HEK293T (cell line): Measurements from ENCODE around the gene CLIC4.

ENCODE experiments used
- CTCF ChIA-PET: fragments of 350-600 bp; formaldehyde crosslinking; extraction: SDS; loops from one replicate; lab custom pipeline; 2021; ENCODE audit warnings: antibody characterized with exemption, inconsistent platforms; lab: Yijun Ruan, JAX
- POLR2A ChIA-PET: fragments of 350-600 bp; formaldehyde crosslinking; extraction: SDS; loops from one replicate; lab custom pipeline; 2020; ENCODE audit warnings: antibody characterized with exemption, inconsistent platforms; lab: Yijun Ruan, JAX
- DNase-seq: peaks from one replicate; pipeline ENCODE4 v3.0.0; 2012; ENCODE audit warnings: mixed read lengths; ENCODE audit errors: extremely low spot score
- ARNT ChIP-seq: fragments of 450-650 bp; IDR thresholded peaks from 2 replicates; pipeline ENCODE4 v1.6.1; 2017; ENCODE audit warnings: mild to moderate bottlenecking
- BHLHE40 ChIP-seq: fragments of 450-650 bp; IDR thresholded peaks from 2 replicates; pipeline ENCODE4 v1.6.1; 2016; ENCODE audit warnings: mild to moderate bottlenecking, moderate library complexity, borderline replicate concordance
- CTBP1 ChIP-seq: fragments of 450-650 bp; IDR thresholded peaks from 2 replicates; pipeline ENCODE4 v1.6.1; 2016; ENCODE audit warnings: borderline replicate concordance
- ELF4 ChIP-seq: fragments of 450-650 bp; IDR thresholded peaks from 2 replicates; pipeline ENCODE4 v1.6.1; 2017; ENCODE audit warnings: antibody characterized with exemption
- FOXA1 ChIP-seq: fragments of 450-650 bp; IDR thresholded peaks from 2 replicates; pipeline ENCODE4 v1.6.1; 2016; ENCODE audit warnings: mild to moderate bottlenecking
- FOXK2 ChIP-seq: fragments of 450-650 bp; IDR thresholded peaks from 2 replicates; pipeline ENCODE4 v1.6.1; 2016; ENCODE audit warnings: mild to moderate bottlenecking
- FOXM1 ChIP-seq: fragments of 450-650 bp; IDR thresholded peaks from 2 replicates; pipeline ENCODE4 v1.6.1; 2017; ENCODE audit warnings: mild to moderate bottlenecking, borderline replicate concordance
- HDGF ChIP-seq: fragments of 450-650 bp; IDR thresholded peaks from 2 replicates; pipeline ENCODE4 v1.6.1; 2017; ENCODE audit warnings: antibody characterized with exemption, borderline replicate concordance
- L3MBTL2 ChIP-seq: fragments of 450-650 bp; conservative IDR thresholded peaks from 2 replicates; pipeline ENCODE4 v1.6.1; 2016; ENCODE audit warnings: mild to moderate bottlenecking
- LEF1 ChIP-seq: fragments of 450-650 bp; IDR thresholded peaks from 2 replicates; pipeline ENCODE4 v1.6.1; 2017; ENCODE audit warnings: mild to moderate bottlenecking, borderline replicate concordance
- NFRKB ChIP-seq: fragments of 450-650 bp; IDR thresholded peaks from 2 replicates; pipeline ENCODE4 v1.6.1; 2016; ENCODE audit warnings: mild to moderate bottlenecking, moderate library complexity
- PKNOX1 ChIP-seq: fragments of 450-650 bp; IDR thresholded peaks from 2 replicates; pipeline ENCODE4 v1.6.1; 2016
- SP1 ChIP-seq: fragments of 450-650 bp; IDR thresholded peaks from 2 replicates; pipeline ENCODE4 v1.6.1; 2017
- SUZ12 ChIP-seq: fragments of 450-650 bp; IDR thresholded peaks from 2 replicates; pipeline ENCODE4 v1.6.1; 2016; ENCODE audit warnings: mild to moderate bottlenecking
- TARDBP ChIP-seq: fragments of 450-650 bp; IDR thresholded peaks from 2 replicates; pipeline ENCODE4 v1.6.1; 2016
- ZNF384 ChIP-seq: fragments of 450-650 bp; IDR thresholded peaks from 2 replicates; pipeline ENCODE4 v1.6.1; 2016

The CLIC4 gene

GRCh38 chr1:24860841-24861240 is 115.6 kb downstream of the CLIC4 start:
- DNase-seq, result no peak
- TF ChIP-seq FOXM1, result no peak
- TF ChIP-seq SP1, result no peak
- TF ChIP-seq HDGF, result no peak
- TF ChIP-seq ARNT, result no peak
- no peak for TF ChIP-seq NFRKB
- TF ChIP-seq ZNF384, result no peak
- no peak for TF ChIP-seq L3MBTL2
- no peak for TF ChIP-seq PKNOX1
- no peak for TF ChIP-seq FOXK2
- TF ChIP-seq TARDBP, result no peak
- no peak for TF ChIP-seq FOXA1
- no peak for TF ChIP-seq SUZ12
- no peak for TF ChIP-seq BHLHE40
- POLR2A ChIA-PET, result no interaction called here
- CTCF ChIA-PET, result no interaction called here

GRCh38 chr1:24861821-24862727 is 116.8 kb downstream of the CLIC4 start:
- ChIA-PET CTCF (interaction anchor here (0.6 to 1.9 kb wide), 7 partner anchors 8 to 73 kb away, joined by 3 to 5 read pairs (median 3); no protein-coding TSS in a partner anchor), POLR2A (no interaction called here)
- TF ChIP-seq HDGF (no peak), TARDBP (no peak), PKNOX1 (no peak)
- peak; percentile 35 for DNase-seq

DNA sequence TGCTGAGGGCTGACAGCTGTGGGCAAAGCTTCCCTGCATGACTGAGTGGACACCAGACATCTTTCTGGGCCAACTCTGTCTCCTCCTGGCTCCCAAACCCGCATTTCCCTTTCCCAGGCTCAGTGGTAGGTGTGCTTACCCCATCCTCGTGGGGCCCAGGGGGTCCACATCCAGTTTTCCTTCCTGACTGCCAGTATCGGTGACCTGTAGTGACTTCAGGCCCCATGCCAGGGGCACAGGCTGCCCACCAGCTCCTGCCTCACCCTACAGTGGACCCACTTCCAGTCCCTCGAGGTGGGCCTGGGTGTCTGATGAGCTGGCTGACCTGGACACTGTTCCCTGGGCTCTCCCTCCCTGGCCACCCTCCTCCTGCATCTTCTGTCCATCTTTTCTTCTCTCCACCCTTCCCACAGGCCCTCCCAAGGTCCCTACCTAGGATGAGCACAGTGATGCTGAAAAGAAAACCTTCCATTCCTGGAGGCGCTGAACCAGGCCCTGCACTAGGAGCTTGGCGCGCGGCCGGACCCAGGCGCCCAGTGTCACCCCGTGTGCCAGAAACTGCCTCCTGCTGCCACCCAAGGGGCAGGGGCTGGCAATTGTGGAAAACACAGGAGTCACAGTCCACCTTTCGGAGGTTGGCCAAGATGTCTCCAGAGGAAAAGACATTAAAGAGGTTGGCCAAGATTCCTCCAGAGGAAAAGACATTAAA is 117.7 kb downstream of the CLIC4 start:
- ChIA-PET POLR2A (no interaction called here), CTCF (interaction anchor here (0.9 to 1.9 kb wide), 5 partner anchors 13 to 72 kb away, joined by 3 to 5 read pairs (median 3); no protein-coding TSS in a partner anchor)
- DNase-seq, result no peak
- TF ChIP-seq LEF1, result no peak
- TF ChIP-seq BHLHE40, result no peak
- no peak for TF ChIP-seq L3MBTL2
- TF ChIP-seq HDGF, result no peak
- no peak for TF ChIP-seq SP1
- TF ChIP-seq FOXK2, result no peak

GRCh38 chr1:24864370-24864777 is 119.1 kb downstream of the CLIC4 start:
- DNase-seq, result no peak
- ChIA-PET CTCF (interaction anchor here (0.7 to 1.6 kb wide), 3 partner anchors 9 to 175 kb away, joined by 4 to 6 read pairs (median 5); no protein-coding TSS in a partner anchor), POLR2A (interaction anchor here (0.7 kb wide), 1 partner anchor 61 kb away, joined by 5 read pairs; no protein-coding TSS in a partner anchor)
- TF ChIP-seq ZNF384, result no peak

GRCh38 chr1:24865168-24865567 is 119.9 kb downstream of the CLIC4 start:
- ChIA-PET CTCF (interaction anchor here (1.3 to 1.6 kb wide), 2 partner anchors 17 to 176 kb away, joined by 5 to 6 read pairs; no protein-coding TSS in a partner anchor), POLR2A (no interaction called here)
- TF ChIP-seq ELF4, result no peak
- TF ChIP-seq ARNT, result no peak
- no peak for TF ChIP-seq L3MBTL2
- no peak for TF ChIP-seq FOXA1
- TF ChIP-seq PKNOX1, result no peak
- TF ChIP-seq NFRKB, result no peak
- no peak for TF ChIP-seq CTBP1
- no peak for TF ChIP-seq SP1
- no peak for TF ChIP-seq FOXM1
- TF ChIP-seq HDGF, result no peak
- TF ChIP-seq FOXK2, result no peak
- TF ChIP-seq SUZ12, result no peak
- TF ChIP-seq BHLHE40, result no peak
- no peak for TF ChIP-seq ZNF384
- TF ChIP-seq LEF1, result no peak
- TF ChIP-seq TARDBP, result no peak
- no peak for DNase-seq

- POLR2A ChIA-PET, result no interaction called here
These were observed 120.3 kb downstream of the CLIC4 start for GRCh38 chr1:24865587-24865986.

More at GRCh38 chr1:24865587-24865986, 120.3 kb downstream of the CLIC4 start:
- no peak for TF ChIP-seq L3MBTL2
- TF ChIP-seq ARNT, result no peak
- no peak for TF ChIP-seq LEF1
- TF ChIP-seq FOXA1, result no peak
- no peak for TF ChIP-seq PKNOX1
- TF ChIP-seq BHLHE40, result no peak
- no peak for TF ChIP-seq FOXM1
- no peak for TF ChIP-seq ELF4
- no peak for TF ChIP-seq CTBP1
- TF ChIP-seq HDGF, result no peak
- TF ChIP-seq NFRKB, result no peak
- CTCF ChIA-PET, result interaction anchor here (1.3 kb wide), 1 partner anchor 177 kb away, joined by 6 read pairs; no protein-coding TSS in a partner anchor
- no peak for DNase-seq
